H1 (cell line): Measurements from ENCODE around the gene GAB3. TPM values are rescaled to one million over a fixed set of nuclear protein-coding genes. Genes with fewer than 3 reads are reported as not detected.

Experiments
- CTCF ChIA-PET: fragments of 300-600 bp; sonication (Branson Sonifier 250); formaldehyde crosslinking; loops from one replicate; lab custom pipeline; 2021; ENCODE audit not compliant: partially characterized antibody; lab: Charles Lee
- POLR2A ChIA-PET: fragments of 300-600 bp; sonication (Branson Sonifier 250); formaldehyde crosslinking; loops from one replicate; lab custom pipeline; 2021; ENCODE audit warnings: inconsistent platforms; ENCODE audit not compliant: partially characterized antibody; lab: Charles Lee
- DNase-seq, 2 experiments: peaks; one replicate each; pipeline versions ENCODE4 v3.0.0 to v3.0.0-alpha.2; 2010 to 2022; ENCODE audit warnings: low spot score in 2 of 2, low read depth in 1 of 2, mixed read lengths in 1 of 2
- FAIRE-seq: peaks from 2 replicates; lab custom pipeline; 2011; peaks lifted over from hg19 to GRCh38; lab: Jason Lieb, UNC
- H2AFZ ChIP-seq: 2 replicates; pipeline ENCODE4 v1.8.1; 2012; ENCODE audit warnings: low read length, inconsistent platforms
- H2AK5ac ChIP-seq: 2 replicates; pipeline ENCODE4 v1.6.1; 2013; ENCODE audit warnings: low read depth, low read length
- H2BK120ac ChIP-seq: replicated peaks from 2 replicates; pipeline ENCODE3; 2013; ENCODE audit warnings: low read depth, low read length, inconsistent platforms
- H2BK12ac ChIP-seq: 2 replicates; pipeline ENCODE4 v1.6.1; 2013; ENCODE audit warnings: low read depth, low read length
- H2BK15ac ChIP-seq: 2 replicates; pipeline ENCODE4 v1.6.1; 2013; ENCODE audit warnings: low read length
- H2BK20ac ChIP-seq: 2 replicates; pipeline ENCODE4 v1.6.1; 2013; ENCODE audit warnings: low read length
- H2BK5ac ChIP-seq: 2 replicates; pipeline ENCODE4 v1.6.1; 2013; ENCODE audit warnings: low read depth, low read length
- H3K14ac ChIP-seq: 2 replicates; pipeline ENCODE4 v1.6.1; 2013; ENCODE audit warnings: inconsistent platforms; ENCODE audit not compliant: insufficient read length
- H3K18ac ChIP-seq: 2 replicates; pipeline ENCODE4 v1.6.1; 2013; ENCODE audit warnings: low read length; ENCODE audit errors: extremely low read depth
- H3K23ac ChIP-seq: 2 replicates; pipeline ENCODE4 v1.6.1; 2013; ENCODE audit warnings: inconsistent platforms; ENCODE audit not compliant: insufficient read length
- H3K23me2 ChIP-seq: 2 replicates; pipeline ENCODE4 v1.6.1; 2013; ENCODE audit warnings: low read depth, low read length
- H3K27ac ChIP-seq: 2 replicates; pipeline ENCODE4 v1.6.1; 2011; ENCODE audit warnings: low read depth, low read length, inconsistent platforms
- H3K27me3 ChIP-seq, 4 experiments: replicated peaks in 1 of 4; 1 replicate in 1 of 4; 2 replicates in 3 of 4; pipeline versions ENCODE4 v1.6.1 to v1.8.1; 2011 to 2013; ENCODE audit warnings: low read length in 3 of 4, mild to moderate bottlenecking in 3 of 4, inconsistent platforms in 2 of 4, mixed read lengths in 2 of 4, moderate library complexity in 1 of 4; ENCODE audit not compliant: control insufficient read depth in 3 of 4, insufficient read depth in 3 of 4; ENCODE audit errors: extremely low read depth in 1 of 4
- H3K36me3 ChIP-seq, 4 experiments: 2 replicates each; pipeline versions ENCODE4 v1.6.1 to v1.8.1; 2011 to 2013; ENCODE audit warnings: mild to moderate bottlenecking in 4 of 4, low read length in 3 of 4, moderate library complexity in 2 of 4, control low read depth in 1 of 4, inconsistent platforms in 1 of 4; ENCODE audit not compliant: insufficient read depth in 4 of 4, control insufficient read depth in 2 of 4
- H3K4ac ChIP-seq: replicated peaks from 2 replicates; pipeline ENCODE3; 2013; ENCODE audit warnings: low read length, low read depth, mixed read lengths, inconsistent platforms; ENCODE audit not compliant: insufficient read length
- H3K4me1 ChIP-seq, 4 experiments: replicated peaks in 1 of 4; 1 replicate in 1 of 4; 2 replicates in 3 of 4; pipeline versions ENCODE4 v1.6.1 to v1.8.1; 2011 to 2013; ENCODE audit warnings: low read length in 3 of 4, inconsistent platforms in 2 of 4, mixed read lengths in 1 of 4; ENCODE audit not compliant: insufficient read depth in 4 of 4, control insufficient read depth in 3 of 4
- H3K4me2 ChIP-seq, 2 experiments: 2 replicates each; pipeline versions ENCODE4 v1.6.1 to v1.8.1; 2011 to 2013; ENCODE audit warnings: low read depth in 2 of 2, low read length in 2 of 2, control low read depth in 1 of 2, inconsistent platforms in 1 of 2, mild to moderate bottlenecking in 1 of 2; ENCODE audit not compliant: insufficient read depth in 1 of 2
- H3K4me3 ChIP-seq, 4 experiments: fragments of 200-600, 300-600 bp in 1 of 4; sonication (generic), shearing (Covaris generic), sonication (Bioruptor Twin) in 1 of 4; 2 replicates each; pipeline versions ENCODE4 v1.5.1 to v1.8.1; 2011 to 2016; ENCODE audit warnings: low read length in 4 of 4, low read depth in 3 of 4, control low read depth in 2 of 4, inconsistent platforms in 2 of 4, mild to moderate bottlenecking in 2 of 4, mixed read lengths in 1 of 4, moderate library complexity in 1 of 4; ENCODE audit not compliant: insufficient read depth in 2 of 4; ENCODE audit errors: extremely low read depth in 1 of 4
- H3K56ac ChIP-seq: replicated peaks from 2 replicates; pipeline ENCODE3; 2013; ENCODE audit warnings: low read depth, mild to moderate bottlenecking, mixed read lengths, low read length, inconsistent platforms; ENCODE audit not compliant: insufficient read length
- H3K79me1 ChIP-seq: 2 replicates; pipeline ENCODE4 v1.6.1; 2013; ENCODE audit warnings: low read depth, low read length, control low read depth
- H3K79me2 ChIP-seq, 2 experiments: 2 replicates each; pipeline versions ENCODE4 v1.6.1 to v1.8.1; 2012 to 2013; ENCODE audit warnings: low read length in 2 of 2, mild to moderate bottlenecking in 2 of 2, inconsistent platforms in 1 of 2; ENCODE audit not compliant: insufficient read depth in 2 of 2, control insufficient read depth in 1 of 2
- H3K9ac ChIP-seq, 4 experiments: replicated peaks in 1 of 4; 1 replicate in 1 of 4; 2 replicates in 3 of 4; pipeline versions ENCODE4 v1.6.1 to v1.8.1; 2011 to 2013; ENCODE audit warnings: low read depth in 3 of 4, low read length in 3 of 4, control low read depth in 2 of 4, mild to moderate bottlenecking in 2 of 4, moderate library complexity in 2 of 4, inconsistent platforms in 1 of 4; ENCODE audit errors: extremely low read depth in 1 of 4
- H3K9me3 ChIP-seq, 2 experiments: 2 replicates each; pipeline versions ENCODE4 v1.6.1 to v1.8.1; 2012 to 2013; ENCODE audit warnings: mild to moderate bottlenecking in 2 of 2, moderate library complexity in 2 of 2, control low read depth in 1 of 2, inconsistent platforms in 1 of 2, low read depth in 1 of 2, low read length in 1 of 2, mixed read lengths in 1 of 2; ENCODE audit not compliant: insufficient read depth in 2 of 2
- H4K20me1 ChIP-seq, 2 experiments: replicated peaks in 1 of 2; 2 replicates each; pipeline versions ENCODE3 to v1.8.1; 2011 to 2013; ENCODE audit warnings: inconsistent platforms in 2 of 2, low read length in 2 of 2, mild to moderate bottlenecking in 1 of 2; ENCODE audit not compliant: insufficient read depth in 2 of 2, control insufficient read depth in 1 of 2
- H4K5ac ChIP-seq: 2 replicates; pipeline ENCODE4 v1.6.1; 2013; ENCODE audit warnings: low read length, low read depth, mixed read lengths, inconsistent platforms; ENCODE audit not compliant: insufficient read length
- H4K8ac ChIP-seq: 2 replicates; pipeline ENCODE4 v1.8.0; 2013; ENCODE audit warnings: mild to moderate bottlenecking, moderate library complexity, low read length, inconsistent platforms; ENCODE audit not compliant: insufficient read depth; ENCODE audit errors: extremely low read depth
- H4K91ac ChIP-seq: replicated peaks from 2 replicates; pipeline ENCODE3; 2013; ENCODE audit warnings: low read length, mixed read lengths, inconsistent platforms; ENCODE audit not compliant: insufficient read length
- BRCA1 ChIP-seq: IDR thresholded peaks from 2 replicates; pipeline ENCODE4 v1.6.1; 2012; ENCODE audit warnings: low read depth, low read length, improper control_type of control experiment
- CBX5 ChIP-seq: fragments of 300-800, 300-1000 bp; sonication (generic); IDR thresholded peaks from 2 replicates; pipeline ENCODE4 v1.7.1; 2016; ENCODE audit warnings: antibody characterized with exemption, low read length, low read depth
- CBX8 ChIP-seq: fragments of 300-800, 300-1000 bp; sonication (generic); IDR thresholded peaks from 2 replicates; pipeline ENCODE4 v1.7.1; 2016; ENCODE audit warnings: low read depth, low read length, borderline replicate concordance
- CHD2 ChIP-seq: IDR thresholded peaks from 2 replicates; pipeline ENCODE4 v1.6.1; 2012; ENCODE audit warnings: low read length, improper control_type of control experiment
- EGR1 ChIP-seq: IDR thresholded peaks from 2 replicates; pipeline ENCODE4 v1.6.1; 2011; ENCODE audit warnings: low read depth, low read length, borderline replicate concordance
- KDM1A ChIP-seq: fragments of 200-600, 300-600 bp; sonication (generic); IDR thresholded peaks from 2 replicates; pipeline ENCODE4 v1.7.1; 2016; ENCODE audit warnings: mild to moderate bottlenecking, low read length, borderline replicate concordance
- KDM4A ChIP-seq: IDR thresholded peaks from one replicate; pipeline ENCODE4 v1.7.1; 2012; ENCODE audit warnings: low read depth, mild to moderate bottlenecking, moderate library complexity, low read length, inconsistent platforms; ENCODE audit not compliant: severe bottlenecking
- KDM5A ChIP-seq: fragments of 200-600 bp; IDR thresholded peaks from 2 replicates; pipeline ENCODE4 v1.7.1; 2012; ENCODE audit warnings: mild to moderate bottlenecking, low read length, inconsistent platforms, mixed read lengths
- MAFK ChIP-seq: IDR thresholded peaks from 2 replicates; pipeline ENCODE4 v1.6.1; 2012; ENCODE audit warnings: low read depth, mild to moderate bottlenecking, improper control_type of control experiment, low read length
- POU5F1 ChIP-seq: IDR thresholded peaks from 2 replicates; pipeline ENCODE4 v1.6.1; 2011; ENCODE audit warnings: low read depth, mild to moderate bottlenecking, low read length, moderate library complexity
- SIN3A ChIP-seq, 2 experiments: IDR thresholded peaks in 1 of 2; conservative IDR thresholded peaks in 1 of 2; 2 replicates each; pipeline ENCODE4 v1.6.1; 2011 to 2012; ENCODE audit warnings: low read length in 2 of 2, improper control_type of control experiment in 1 of 2, low read depth in 1 of 2, mild to moderate bottlenecking in 1 of 2
- SP1 ChIP-seq: IDR thresholded peaks from 2 replicates; pipeline ENCODE4 v1.6.1; 2011; ENCODE audit warnings: low read depth, low read length
- SRF ChIP-seq: IDR thresholded peaks from 2 replicates; pipeline ENCODE4 v1.6.1; 2011; ENCODE audit warnings: mild to moderate bottlenecking, low read depth, low read length, moderate library complexity
- TCF12 ChIP-seq: IDR thresholded peaks from 2 replicates; pipeline ENCODE4 v1.6.1; 2011; ENCODE audit warnings: low read depth, mild to moderate bottlenecking, low read length
- ZNF274 ChIP-seq: IDR thresholded peaks from 2 replicates; pipeline ENCODE4 v1.7.0; 2012; ENCODE audit warnings: low read length, borderline replicate concordance; ENCODE audit errors: extremely low read depth
- WGBS, 2 experiments: shearing (Covaris generic) in 1 of 2; methylation state at CpG; one replicate each; pipeline versions ENCODE4 v1.1.6 to v1.1.7; 2013 to 2015; ENCODE audit warnings: low lambda C conversion rate in 2 of 2, mixed read lengths in 2 of 2, inconsistent platforms in 1 of 2, low coverage in 1 of 2, missing lambda C conversion rate in 1 of 2; ENCODE audit not compliant: insufficient replicate concordance in 2 of 2, insufficient coverage in 1 of 2, insufficient read length in 1 of 2; ENCODE audit errors: extremely low coverage in 1 of 2, missing lambda C conversion rate in 1 of 2; 5-methylcytosine and 5-hydroxymethylcytosine counted together
- polyA plus RNA-seq, 7 experiments: library from polyadenylated mRNA; depleted of rRNA in 3 of 7; stranded (reverse) in 5 of 7; unstranded in 2 of 7; fragments of >200 nt in 5 of 7; fragments of 200-250 nt in 2 of 7; gene quantifications; 1 replicate in 5 of 7; 2 replicates in 1 of 7; 4 replicates in 1 of 7; pipeline versions ENCODE4 v1.2.1 to v1.2.3, GENCODE V29; 2011 to 2013; ENCODE audit warnings: missing spikeins in 2 of 7, mixed read lengths in 2 of 7
- total RNA-seq: library from RNA; stranded (reverse); fragmentation: NEBNext Ultra II Directional; extraction: Animal tissue kit (Norgen Biotek cat#: 25700); gene quantifications from 2 replicates; pipeline ENCODE4 v1.2.1, GENCODE V29; 2021

Gene GAB3
- total and polyA plus RNA-seq, 2 of the 8 experiments (the other 6 are each of a cell fraction or from before 2014, with no cell fraction given): 0.48 to 1.2 TPM

DNA sequence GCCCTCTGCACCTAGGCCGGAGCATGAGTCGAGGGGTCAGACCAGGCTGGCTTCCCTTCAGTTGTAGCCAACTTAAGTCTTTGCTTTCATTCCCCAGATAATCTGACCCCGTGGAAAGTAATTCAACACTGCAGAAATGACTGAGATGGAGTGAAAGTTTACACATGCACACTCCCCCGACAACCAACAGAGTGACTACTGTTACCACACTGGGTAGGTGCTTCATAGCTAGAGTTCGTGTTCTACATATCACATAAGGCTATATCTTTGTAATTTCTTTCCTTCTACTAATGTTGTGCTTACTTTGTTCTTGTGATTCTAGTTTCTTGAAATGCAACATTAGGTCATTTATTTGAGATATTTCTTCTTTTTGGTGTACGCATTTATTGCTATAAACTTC is 90.3 kb downstream of the GAB3 start:
- Histone ChIP-seq H2BK20ac (no peak overlapping the region), H2AK5ac (no peak overlapping the region), H3K79me1 (no peaks in the 10 kb centered on the region), H2BK120ac (no peak overlapping the region), H4K20me1 (no peaks in the 10 kb centered on the region), H4K8ac (no peak overlapping the region), H3K18ac (no peak overlapping the region), H2BK5ac (no peak overlapping the region), H3K4me3 (no peak overlapping the region), H3K4me2 (no peak overlapping the region), H2AFZ (no peak overlapping the region), H2BK15ac (no peak overlapping the region), H3K23ac (no peak overlapping the region), H3K27me3 (no peaks in the 10 kb centered on the region), H3K9ac (no peak overlapping the region), H3K36me3 (no peaks in the 10 kb centered on the region), H3K27ac (no peak overlapping the region), H3K23me2 (no peaks in the 10 kb centered on the region), H3K79me2 (no peaks in the 10 kb centered on the region), H3K4me1 (no peaks in the 10 kb centered on the region), H3K4ac (no peak overlapping the region), H2BK12ac (no peak overlapping the region), H4K5ac (no peak overlapping the region), H3K14ac (no peak overlapping the region), H3K56ac (no peak overlapping the region), H4K91ac (no peak overlapping the region), H3K9me3 (0 out of 4 replicates have a peak, but pooled peaks cover 0 to 2% of the 10 kb centered on the region in 2 experiments)
- DNase-seq (no peak), FAIRE-seq (no peak)
- WGBS, 2 experiments: 94% methylated on average over 4 of the region's 6 CpGs; no CpG with 5 or more reads in 1 of the 2 experiments
- CTCF ChIA-PET: no interaction called here
- POLR2A ChIA-PET: no interaction called here
- no peak for TF ChIP-seq SP1
- no peak for TF ChIP-seq CBX8
- no peak for TF ChIP-seq TCF12
- TF ChIP-seq KDM4A: no peak
- TF ChIP-seq MAFK: no peak
- TF ChIP-seq EGR1: no peak
- TF ChIP-seq SIN3A (conservative IDR thresholded peaks at IDR 0.05 in 1 of 2, IDR thresholded peaks at IDR 0.05 in 1 of 2; ENCODE audit: low read depth in 1 of 2, low read length in 2 of 2): no peak
- no peak for TF ChIP-seq KDM1A
- no peak for TF ChIP-seq SRF
- no peak for TF ChIP-seq CHD2
- no peak for TF ChIP-seq KDM5A
- no peak for TF ChIP-seq ZNF274
- no peak for TF ChIP-seq CBX5
- no peak for TF ChIP-seq POU5F1
- TF ChIP-seq BRCA1: no peak
